ENCODE results near the gene ANKS1A.

- TF ChIP-seq, protein P1, sequence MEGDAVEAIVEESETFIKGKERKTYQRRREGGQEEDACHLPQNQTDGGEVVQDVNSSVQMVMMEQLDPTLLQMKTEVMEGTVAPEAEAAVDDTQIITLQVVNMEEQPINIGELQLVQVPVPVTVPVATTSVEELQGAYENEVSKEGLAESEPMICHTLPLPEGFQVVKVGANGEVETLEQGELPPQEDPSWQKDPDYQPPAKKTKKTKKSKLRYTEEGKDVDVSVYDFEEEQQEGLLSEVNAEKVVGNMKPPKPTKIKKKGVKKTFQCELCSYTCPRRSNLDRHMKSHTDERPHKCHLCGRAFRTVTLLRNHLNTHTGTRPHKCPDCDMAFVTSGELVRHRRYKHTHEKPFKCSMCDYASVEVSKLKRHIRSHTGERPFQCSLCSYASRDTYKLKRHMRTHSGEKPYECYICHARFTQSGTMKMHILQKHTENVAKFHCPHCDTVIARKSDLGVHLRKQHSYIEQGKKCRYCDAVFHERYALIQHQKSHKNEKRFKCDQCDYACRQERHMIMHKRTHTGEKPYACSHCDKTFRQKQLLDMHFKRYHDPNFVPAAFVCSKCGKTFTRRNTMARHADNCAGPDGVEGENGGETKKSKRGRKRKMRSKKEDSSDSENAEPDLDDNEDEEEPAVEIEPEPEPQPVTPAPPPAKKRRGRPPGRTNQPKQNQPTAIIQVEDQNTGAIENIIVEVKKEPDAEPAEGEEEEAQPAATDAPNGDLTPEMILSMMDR (IDR thresholded peaks at IDR 0.05): no peak
- TF ChIP-seq POLR2A (IDR thresholded peaks at IDR 0.05): no peak
Observed at GRCh38 chr6:35108309-35108885, 219.3 kb downstream of the ANKS1A start.

Data from right lobe of liver (tissue), 4 donors.